HPDE6-E6E7 (cell line): ENCODE data around the gene ERC1.
"Not testable (repeated sequence)": the region's sequence is repeated elsewhere in the genome, so short reads cannot be mapped to it uniquely, and the experiment has no call there.

Experiments used
- DNase-seq: peaks from one replicate; pipeline ENCODE4 v3.0.0; 2011; ENCODE audit warnings: missing footprints; ENCODE audit errors: extremely low spot score

The ERC1 gene

GRCh38 chr12:1022032-1022970 lies 31.3 kb downstream of the ERC1 start:
- no peak for DNase-seq

- no peak for DNase-seq
Observed at GRCh38 chr12:1030779-1031178, 39.8 kb downstream of the ERC1 start.

- DNase-seq = no peak
Observed at GRCh38 chr12:1034243-1034642, 43.2 kb downstream of the ERC1 start.

- DNase-seq = no peak
Observed at GRCh38 chr12:1034751-1035457, 43.9 kb downstream of the ERC1 start.

- no peak for DNase-seq
Observed at GRCh38 chr12:1041478-1041877, 50.5 kb downstream of the ERC1 start.

- no peak for DNase-seq
Observed at GRCh38 chr12:1044199-1044598, 53.2 kb downstream of the ERC1 start.

GRCh38 chr12:1044696-1045095 lies 53.7 kb downstream of the ERC1 start:
- peak; percentile 2 for DNase-seq

GRCh38 chr12:1046727-1047126 lies 55.7 kb downstream of the ERC1 start:
- DNase-seq = no peak

GRCh38 chr12:1047898-1048660 lies 57.1 kb downstream of the ERC1 start:
- DNase-seq = no peak

- no peak for DNase-seq
Observed at GRCh38 chr12:1050059-1050707, 59.2 kb downstream of the ERC1 start.

- not testable (repeated sequence) for DNase-seq
Observed at GRCh38 chr12:1051672-1052071, 60.6 kb downstream of the ERC1 start.

- no peak for DNase-seq
Observed at GRCh38 chr12:1053690-1054089, 62.7 kb downstream of the ERC1 start.

- DNase-seq = no peak
Observed at GRCh38 chr12:1054117-1054870, 63.3 kb downstream of the ERC1 start.

- DNase-seq = no peak
Observed at GRCh38 chr12:1056390-1056789, 65.4 kb downstream of the ERC1 start.

- DNase-seq = no peak
Observed at GRCh38 chr12:1058423-1058822, 67.4 kb downstream of the ERC1 start.

- DNase-seq = no peak
Observed at GRCh38 chr12:1059162-1059561, 68.1 kb downstream of the ERC1 start.

- no peak for DNase-seq
Observed at GRCh38 chr12:1063852-1064251, 72.8 kb downstream of the ERC1 start.

- DNase-seq = no peak
Observed at GRCh38 chr12:1064317-1064716, 73.3 kb downstream of the ERC1 start.

- DNase-seq = no peak
Observed at GRCh38 chr12:1065629-1066028, 74.6 kb downstream of the ERC1 start.

GRCh38 chr12:1069846-1070245 lies 78.8 kb downstream of the ERC1 start:
- DNase-seq = no peak

GRCh38 chr12:1071182-1071581 lies 80.2 kb downstream of the ERC1 start:
- no peak for DNase-seq
